K562 (cell line): ENCODE data around the gene SLC16A10. TPM values are rescaled to one million over a fixed set of nuclear protein-coding genes. Genes with fewer than 3 reads are reported as not detected.

Experiments used
- ATAC-seq: fragments of 200-7000 bp; cut with Tn5 transposase; 3 replicates; pipeline ENCODE4 v1.9.1; 2020; ENCODE audit warnings: moderate library complexity
- BruUV-seq: library from RNA; stranded (reverse); fragments of 400-500 nt; replicated peaks from 2 replicates; lab custom pipeline; 2021; lab: Mats Ljungman, UMichigan
- CTCF ChIA-PET: fragments of 300-600 bp; formaldehyde crosslinking; extraction: SDS; loops from one replicate; lab custom pipeline; 2021; ENCODE audit warnings: low intra/inter-chr PET ratio; lab: Yijun Ruan, JAX
- POLR2A ChIA-PET: fragments of 300-600, 350-650 bp; sonication (Branson Sonifier 250); formaldehyde crosslinking; extraction: SDS; loops from one replicate; lab custom pipeline; 2021; ENCODE audit warnings: antibody characterized with exemption, inconsistent platforms; lab: Yijun Ruan, JAX
- DNase-seq, 4 experiments: peaks; one replicate each; pipeline versions ENCODE4 v3.0.0 to v3.0.0-alpha.2; 2011 to 2018; ENCODE audit warnings: low spot score in 3 of 4, mixed read lengths in 3 of 4; ENCODE audit errors: extremely low read depth in 1 of 4
- FAIRE-seq: peaks from 2 replicates; lab custom pipeline; 2011; peaks lifted over from hg19 to GRCh38; lab: Jason Lieb, UNC
- H2AFZ ChIP-seq: 2 replicates; pipeline ENCODE4 v1.6.0; 2011; ENCODE audit warnings: low read depth, low read length, control low read depth, inconsistent platforms
- H3K27ac ChIP-seq: fragments of 200-600 bp; 3 replicates; pipeline ENCODE4 v1.8.0; 2011; ENCODE audit warnings: low read depth, mild to moderate bottlenecking, control low read depth, inconsistent platforms, low read length, moderate library complexity, mixed read lengths; ENCODE audit errors: extremely low read depth
- H3K27me3 ChIP-seq, 2 experiments: fragments of 300-600 bp in 1 of 2; 2 replicates in 1 of 2; 3 replicates in 1 of 2; pipeline versions ENCODE4 v1.6.0 to v1.8.0; 2011; ENCODE audit warnings: inconsistent platforms in 2 of 2, low read length in 2 of 2, mild to moderate bottlenecking in 1 of 2, mixed read lengths in 1 of 2, moderate library complexity in 1 of 2; ENCODE audit not compliant: control insufficient read depth in 2 of 2, insufficient read depth in 2 of 2
- H3K36me3 ChIP-seq: fragments of 300-600 bp; 3 replicates; pipeline ENCODE4 v1.8.0; 2011; ENCODE audit warnings: mild to moderate bottlenecking, low read length, inconsistent platforms; ENCODE audit not compliant: control insufficient read depth, insufficient read depth
- H3K4me1 ChIP-seq, 2 experiments: fragments of 200-600 bp in 1 of 2; replicated peaks in 1 of 2; 2 replicates in 1 of 2; 3 replicates in 1 of 2; pipeline versions ENCODE4 v1.5.1 to v1.8.0; 2011; ENCODE audit warnings: inconsistent platforms in 2 of 2, low read length in 2 of 2, mild to moderate bottlenecking in 1 of 2, mixed read lengths in 1 of 2, moderate library complexity in 1 of 2; ENCODE audit not compliant: control insufficient read depth in 2 of 2, insufficient read depth in 2 of 2
- H3K4me2 ChIP-seq: 2 replicates; pipeline ENCODE4 v1.6.1; 2011; ENCODE audit warnings: low read length, control low read depth, inconsistent platforms, mixed read lengths; ENCODE audit not compliant: insufficient read depth
- H3K4me3 ChIP-seq: fragments of 200-600 bp; sonication (generic), shearing (Covaris generic); 2 replicates; pipeline ENCODE4 v1.5.1; 2016; ENCODE audit warnings: control low read depth, inconsistent platforms
- H3K79me2 ChIP-seq: fragments of 200-600 bp; 3 replicates; pipeline ENCODE4 v1.8.0; 2011; ENCODE audit warnings: low read length, inconsistent platforms; ENCODE audit not compliant: control insufficient read depth, insufficient read depth
- H3K9ac ChIP-seq, 2 experiments: 2 replicates each; pipeline versions ENCODE4 v1.6.0 to v1.6.1; 2011; ENCODE audit warnings: low read depth in 2 of 2, low read length in 2 of 2, control low read depth in 1 of 2, inconsistent platforms in 1 of 2, mild to moderate bottlenecking in 1 of 2, mixed read lengths in 1 of 2; ENCODE audit not compliant: insufficient read depth in 1 of 2
- H3K9me1 ChIP-seq: one replicate; pipeline ENCODE4 v1.6.0; 2011; ENCODE audit warnings: inconsistent platforms, mild to moderate bottlenecking, low read length, moderate library complexity; ENCODE audit not compliant: control insufficient read depth, insufficient read depth
- H3K9me3 ChIP-seq: replicated peaks from 2 replicates; pipeline ENCODE4 v1.5.1; 2011; ENCODE audit warnings: low read depth, low read length, inconsistent platforms; ENCODE audit not compliant: control insufficient read depth, insufficient read depth
- H4K20me1 ChIP-seq: replicated peaks from 2 replicates; pipeline ENCODE4 v1.6.1; 2011; ENCODE audit warnings: low read length, inconsistent platforms, mixed read lengths; ENCODE audit not compliant: control insufficient read depth, insufficient read depth
- CBX8 ChIP-seq: fragments of 200-600 bp; sonication (generic); IDR thresholded peaks from 2 replicates; pipeline ENCODE4 v1.6.1; 2012; ENCODE audit warnings: borderline replicate concordance, mixed run types, low read depth, mild to moderate bottlenecking, moderate library complexity, mixed read lengths, low read length, control low read depth, inconsistent platforms; ENCODE audit not compliant: poor library complexity, severe bottlenecking; ENCODE audit errors: extremely low read depth
- HMGN3 ChIP-seq: IDR thresholded peaks from 2 replicates; pipeline ENCODE4 v1.6.1; 2011; ENCODE audit warnings: borderline replicate concordance, low read depth, mild to moderate bottlenecking, mixed read lengths, low read length; ENCODE audit not compliant: insufficient read length; ENCODE audit errors: extremely low read depth
- NR2F6 ChIP-seq: fragments of 450-650 bp; formaldehyde crosslinking; IDR thresholded peaks from 2 replicates; pipeline ENCODE4 v1.4.0; 2020; ENCODE audit warnings: mild to moderate bottlenecking
- PURB ChIP-seq: sonication (generic); formaldehyde crosslinking; IDR thresholded peaks from 2 replicates; pipeline ENCODE4 v1.9.0; 2021; ENCODE audit warnings: low read depth, mild to moderate bottlenecking, missing genetic modification reagents
- SLC30A9 ChIP-seq: fragments of 250-450 bp; sonication (Bioruptor Pico); IDR thresholded peaks from 2 replicates; pipeline ENCODE4 v1.8.0; 2022; ENCODE audit warnings: mild to moderate bottlenecking, moderate library complexity
- SNIP1 ChIP-seq: fragments of 450-650 bp; IDR thresholded peaks from 2 replicates; pipeline ENCODE4 v1.7.1; 2017; ENCODE audit warnings: low read depth, mild to moderate bottlenecking
- SNRNP70 ChIP-seq: fragments of 200-400 bp; formaldehyde crosslinking; optimal IDR thresholded peaks from 2 replicates; pipeline ENCODE3; 2017; ENCODE audit warnings: low read depth, low read length
- STAT5B ChIP-seq: fragments of 250-450 bp; sonication (Bioruptor Pico); IDR thresholded peaks from 2 replicates; pipeline ENCODE4 v1.8.0; 2021; ENCODE audit warnings: mild to moderate bottlenecking, inconsistent platforms
- ZNF217 ChIP-seq: sonication (generic); formaldehyde crosslinking; IDR thresholded peaks from 2 replicates; pipeline ENCODE4 v1.8.0; 2022; ENCODE audit warnings: mild to moderate bottlenecking, missing genetic modification reagents
- ZNF830 ChIP-seq: fragments of 250-450 bp; sonication (Bioruptor Pico); IDR thresholded peaks from 2 replicates; pipeline ENCODE4 v1.5.0; 2021; ENCODE audit warnings: mild to moderate bottlenecking
- WGBS: fragments of 100-300 bp; shearing (Covaris generic); methylation state at CpG from one replicate; pipeline ENCODE4 v1.1.6; 2016; ENCODE audit warnings: low coverage, mixed read lengths; ENCODE audit not compliant: insufficient coverage; ENCODE audit errors: missing lambda C conversion rate; 5-methylcytosine and 5-hydroxymethylcytosine counted together
- in situ Hi-C: fragments of 300-500 bp; cut with MboI; formaldehyde crosslinking; loops from 4 replicates; pipeline ENCODE4 v1.15.0; 2018; ENCODE audit warnings: inconsistent platforms, mixed read lengths
- intact Hi-C: fragments of 100-400 bp; cut with micrococcal nuclease; formaldehyde crosslinking; loops from 2 replicates; pipeline ENCODE4 v1.14.2; 2022
- polyA plus RNA-seq, 8 experiments: library from polyadenylated mRNA; depleted of rRNA in 4 of 8; stranded (reverse) in 5 of 8; unstranded in 3 of 8; fragments of >200 nt; fragmentation: Nextera tagmentation in 2 of 8; fragmentation: Illumina TruSeq in 1 of 8; extraction: Ambion mirVana in 2 of 8; extraction: Trizol in 1 of 8; gene quantifications; 2 replicates each; pipeline versions ENCODE4 v1.2.1 to v1.2.3, GENCODE V29; 2011 to 2014; ENCODE audit warnings: inconsistent platforms in 1 of 8, missing spikeins in 1 of 8
- total RNA-seq, 7 experiments: library from RNA; depleted of rRNA in 6 of 7; stranded (reverse); fragments of >200 nt in 6 of 7; fragmentation: Illumina TruSeq in 2 of 7; extraction: Trizol in 2 of 7; gene quantifications; 2 replicates each; pipeline versions ENCODE4 v1.2.1 to v1.2.3, GENCODE V29; 2011 to 2021; ENCODE audit warnings: low replicate concordance in 1 of 7
- TF ChIP-seq, protein P1 (sequence below): fragments of 450-650 bp; formaldehyde crosslinking; IDR thresholded peaks from 2 replicates; pipeline ENCODE4 v1.4.0; 2020; ENCODE audit warnings: mild to moderate bottlenecking, mixed read lengths
- TF ChIP-seq, protein P2 (sequence below): fragments of 450-650 bp; conservative IDR thresholded peaks from 2 replicates; pipeline ENCODE4 v1.6.1; 2016; ENCODE audit warnings: missing genetic modification characterization, low read depth, mild to moderate bottlenecking, missing compliant biosample characterization, moderate library complexity
- TF ChIP-seq, protein P3 (sequence below): fragments of 450-650 bp; formaldehyde crosslinking; IDR thresholded peaks from 2 replicates; pipeline ENCODE4 v1.4.0; 2022; ENCODE audit warnings: mild to moderate bottlenecking, moderate library complexity

The SLC16A10 gene
- total and polyA plus RNA-seq, 9 of the 15 experiments (the other 6 are each of a cell fraction or from before 2014, with no cell fraction given), result 0.02 to 0.54 (median 0.24) TPM; not detected in 4

DNA sequence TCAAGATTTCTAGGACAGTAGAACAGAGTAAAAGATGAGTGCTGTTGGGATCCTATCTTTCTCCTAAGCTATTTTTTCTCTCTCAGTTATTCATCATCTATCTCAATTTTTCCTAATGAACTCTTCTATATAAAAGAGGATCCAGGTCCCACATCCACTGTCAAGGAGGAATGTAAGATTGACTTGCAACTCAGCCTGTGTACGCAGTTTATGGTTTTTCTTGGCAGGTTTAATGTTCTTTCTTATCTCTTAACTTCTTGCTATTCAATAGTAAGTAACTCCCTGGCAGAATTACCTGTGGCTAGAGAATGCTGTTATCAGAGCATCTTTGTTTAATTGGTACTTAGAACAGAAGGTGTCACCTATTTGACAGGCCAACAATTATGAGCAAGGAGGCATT, 60.8 kb downstream of the SLC16A10 start:
- TF ChIP-seq, protein P1, sequence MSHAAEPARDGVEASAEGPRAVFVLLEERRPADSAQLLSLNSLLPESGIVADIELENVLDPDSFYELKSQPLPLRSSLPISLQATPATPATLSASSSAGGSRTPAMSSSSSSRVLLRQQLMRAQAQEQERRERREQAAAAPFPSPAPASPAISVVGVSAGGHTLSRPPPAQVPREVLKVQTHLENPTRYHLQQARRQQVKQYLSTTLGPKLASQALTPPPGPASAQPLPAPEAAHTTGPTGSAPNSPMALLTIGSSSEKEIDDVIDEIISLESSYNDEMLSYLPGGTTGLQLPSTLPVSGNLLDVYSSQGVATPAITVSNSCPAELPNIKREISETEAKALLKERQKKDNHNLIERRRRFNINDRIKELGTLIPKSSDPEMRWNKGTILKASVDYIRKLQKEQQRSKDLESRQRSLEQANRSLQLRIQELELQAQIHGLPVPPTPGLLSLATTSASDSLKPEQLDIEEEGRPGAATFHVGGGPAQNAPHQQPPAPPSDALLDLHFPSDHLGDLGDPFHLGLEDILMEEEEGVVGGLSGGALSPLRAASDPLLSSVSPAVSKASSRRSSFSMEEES (CRISPR knock-in tag), result no peak
- TF ChIP-seq NR2F6 (no peak), PURB (CRISPR knock-in tag) (no peak), SNIP1 (no peak), SLC30A9 (CRISPR knock-in tag) (no peak), HMGN3 (no peak), ZNF830 (CRISPR knock-in tag) (no peak), CBX8 (no peak), STAT5B (CRISPR knock-in tag) (no peak), ZNF217 (CRISPR knock-in tag) (no peak), SNRNP70 (no peak)
- TF ChIP-seq, protein P2, sequence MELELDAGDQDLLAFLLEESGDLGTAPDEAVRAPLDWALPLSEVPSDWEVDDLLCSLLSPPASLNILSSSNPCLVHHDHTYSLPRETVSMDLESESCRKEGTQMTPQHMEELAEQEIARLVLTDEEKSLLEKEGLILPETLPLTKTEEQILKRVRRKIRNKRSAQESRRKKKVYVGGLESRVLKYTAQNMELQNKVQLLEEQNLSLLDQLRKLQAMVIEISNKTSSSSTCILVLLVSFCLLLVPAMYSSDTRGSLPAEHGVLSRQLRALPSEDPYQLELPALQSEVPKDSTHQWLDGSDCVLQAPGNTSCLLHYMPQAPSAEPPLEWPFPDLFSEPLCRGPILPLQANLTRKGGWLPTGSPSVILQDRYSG, result no peak
- TF ChIP-seq, protein P3, sequence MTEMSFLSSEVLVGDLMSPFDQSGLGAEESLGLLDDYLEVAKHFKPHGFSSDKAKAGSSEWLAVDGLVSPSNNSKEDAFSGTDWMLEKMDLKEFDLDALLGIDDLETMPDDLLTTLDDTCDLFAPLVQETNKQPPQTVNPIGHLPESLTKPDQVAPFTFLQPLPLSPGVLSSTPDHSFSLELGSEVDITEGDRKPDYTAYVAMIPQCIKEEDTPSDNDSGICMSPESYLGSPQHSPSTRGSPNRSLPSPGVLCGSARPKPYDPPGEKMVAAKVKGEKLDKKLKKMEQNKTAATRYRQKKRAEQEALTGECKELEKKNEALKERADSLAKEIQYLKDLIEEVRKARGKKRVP (CRISPR knock-in tag), result no peak
- POLR2A ChIA-PET, result no interaction called here
- DNase-seq, result no peak
- CTCF ChIA-PET, result no interaction called here
- ATAC-seq, result no peak
- Histone ChIP-seq H3K27ac (no peak overlapping the region), H3K79me2 (no peaks in the 10 kb centered on the region), H4K20me1 (no peaks in the 10 kb centered on the region), H3K4me3 (no peak overlapping the region), H3K4me2 (no peak overlapping the region), H3K27me3 (no peaks in the 10 kb centered on the region; a peak in 1 of 5 replicates), H3K9me1 (no peaks in the 10 kb centered on the region), H2AFZ (no peak overlapping the region), H3K36me3 (no peaks in the 10 kb centered on the region), H3K9ac (no peak overlapping the region), H3K9me3 (0 out of 2 replicates have a peak, but pooled peaks cover 2% of the 10 kb centered on the region), H3K4me1 (no peaks in the 10 kb centered on the region)
- FAIRE-seq, result no peak
- in situ Hi-C loops, result no loop called here
- WGBS, result 0% methylated on average over 1 of the region's 1 CpG
- no TSS peak for BruUV-seq
- intact Hi-C loops, result no loop called here
